ENCODE data around the gene BARHL1. TPM values are rescaled to one million over a fixed set of nuclear protein-coding genes. Genes with fewer than 3 reads are reported as not detected.

BARHL1 gene
- total and polyA plus RNA-seq, 9 of the 15 experiments (the other 6 are each of a cell fraction or from before 2014, with no cell fraction given) = not detected

- in situ Hi-C loops (cut with MboI) = no loop called here
- 94% methylated on average over 11 of the region's 12 CpGs for WGBS (ENCODE audit: insufficient coverage, low coverage, missing lambda C conversion rate)
- TF ChIP-seq E2F4 (CRISPR knock-in tag; IDR thresholded peaks at IDR 0.05; ENCODE audit: low read depth) (no peak), CREB3 (tag; conservative IDR thresholded peaks at IDR 0.05; ENCODE audit: low read depth) (no peak), HCFC1 (IDR thresholded peaks at IDR 0.05; ENCODE audit: low read depth, low read length) (no peak), ZKSCAN1 (IDR thresholded peaks at IDR 0.05; ENCODE audit: low read depth, low read length) (no peak), EP300 (IDR thresholded peaks at IDR 0.05; ENCODE audit: low read length) (no peak), PHB2 (IDR thresholded peaks at IDR 0.05; ENCODE audit: low read depth) (no peak), ZNF589 (CRISPR knock-in tag; IDR thresholded peaks at IDR 0.05; ENCODE audit: low read depth) (no peak), SMAD2 (IDR thresholded peaks at IDR 0.05; ENCODE audit: low read depth, low read length) (no peak), ELF4 (CRISPR knock-in tag; IDR thresholded peaks at IDR 0.05) (no peak), ZNF324 (CRISPR knock-in tag; IDR thresholded peaks at IDR 0.05) (no peak), MTA1 (IDR thresholded peaks at IDR 0.05; ENCODE audit: borderline replicate concordance) (no peak)
- TF ChIP-seq, protein P1, sequence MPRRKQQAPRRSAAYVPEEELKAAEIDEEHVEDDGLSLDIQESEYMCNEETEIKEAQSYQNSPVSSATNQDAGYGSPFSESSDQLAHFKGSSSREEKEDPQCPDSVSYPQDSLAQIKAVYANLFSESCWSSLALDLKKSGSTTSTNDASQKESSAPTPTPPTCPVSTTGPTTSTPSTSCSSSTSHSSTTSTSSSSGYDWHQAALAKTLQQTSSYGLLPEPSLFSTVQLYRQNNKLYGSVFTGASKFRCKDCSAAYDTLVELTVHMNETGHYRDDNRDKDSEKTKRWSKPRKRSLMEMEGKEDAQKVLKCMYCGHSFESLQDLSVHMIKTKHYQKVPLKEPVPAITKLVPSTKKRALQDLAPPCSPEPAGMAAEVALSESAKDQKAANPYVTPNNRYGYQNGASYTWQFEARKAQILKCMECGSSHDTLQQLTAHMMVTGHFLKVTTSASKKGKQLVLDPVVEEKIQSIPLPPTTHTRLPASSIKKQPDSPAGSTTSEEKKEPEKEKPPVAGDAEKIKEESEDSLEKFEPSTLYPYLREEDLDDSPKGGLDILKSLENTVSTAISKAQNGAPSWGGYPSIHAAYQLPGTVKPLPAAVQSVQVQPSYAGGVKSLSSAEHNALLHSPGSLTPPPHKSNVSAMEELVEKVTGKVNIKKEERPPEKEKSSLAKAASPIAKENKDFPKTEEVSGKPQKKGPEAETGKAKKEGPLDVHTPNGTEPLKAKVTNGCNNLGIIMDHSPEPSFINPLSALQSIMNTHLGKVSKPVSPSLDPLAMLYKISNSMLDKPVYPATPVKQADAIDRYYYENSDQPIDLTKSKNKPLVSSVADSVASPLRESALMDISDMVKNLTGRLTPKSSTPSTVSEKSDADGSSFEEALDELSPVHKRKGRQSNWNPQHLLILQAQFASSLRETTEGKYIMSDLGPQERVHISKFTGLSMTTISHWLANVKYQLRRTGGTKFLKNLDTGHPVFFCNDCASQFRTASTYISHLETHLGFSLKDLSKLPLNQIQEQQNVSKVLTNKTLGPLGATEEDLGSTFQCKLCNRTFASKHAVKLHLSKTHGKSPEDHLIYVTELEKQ (CRISPR knock-in tag; IDR thresholded peaks at IDR 0.05) = no peak
- TF ChIP-seq, protein P2, sequence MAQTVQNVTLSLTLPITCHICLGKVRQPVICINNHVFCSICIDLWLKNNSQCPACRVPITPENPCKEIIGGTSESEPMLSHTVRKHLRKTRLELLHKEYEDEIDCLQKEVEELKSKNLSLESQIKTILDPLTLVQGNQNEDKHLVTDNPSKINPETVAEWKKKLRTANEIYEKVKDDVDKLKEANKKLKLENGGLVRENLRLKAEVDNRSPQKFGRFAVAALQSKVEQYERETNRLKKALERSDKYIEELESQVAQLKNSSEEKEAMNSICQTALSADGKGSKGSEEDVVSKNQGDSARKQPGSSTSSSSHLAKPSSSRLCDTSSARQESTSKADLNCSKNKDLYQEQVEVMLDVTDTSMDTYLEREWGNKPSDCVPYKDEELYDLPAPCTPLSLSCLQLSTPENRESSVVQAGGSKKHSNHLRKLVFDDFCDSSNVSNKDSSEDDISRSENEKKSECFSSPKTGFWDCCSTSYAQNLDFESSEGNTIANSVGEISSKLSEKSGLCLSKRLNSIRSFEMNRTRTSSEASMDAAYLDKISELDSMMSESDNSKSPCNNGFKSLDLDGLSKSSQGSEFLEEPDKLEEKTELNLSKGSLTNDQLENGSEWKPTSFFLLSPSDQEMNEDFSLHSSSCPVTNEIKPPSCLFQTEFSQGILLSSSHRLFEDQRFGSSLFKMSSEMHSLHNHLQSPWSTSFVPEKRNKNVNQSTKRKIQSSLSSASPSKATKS (CRISPR knock-in tag; IDR thresholded peaks at IDR 0.05) = no peak
- TF ChIP-seq, protein P3, sequence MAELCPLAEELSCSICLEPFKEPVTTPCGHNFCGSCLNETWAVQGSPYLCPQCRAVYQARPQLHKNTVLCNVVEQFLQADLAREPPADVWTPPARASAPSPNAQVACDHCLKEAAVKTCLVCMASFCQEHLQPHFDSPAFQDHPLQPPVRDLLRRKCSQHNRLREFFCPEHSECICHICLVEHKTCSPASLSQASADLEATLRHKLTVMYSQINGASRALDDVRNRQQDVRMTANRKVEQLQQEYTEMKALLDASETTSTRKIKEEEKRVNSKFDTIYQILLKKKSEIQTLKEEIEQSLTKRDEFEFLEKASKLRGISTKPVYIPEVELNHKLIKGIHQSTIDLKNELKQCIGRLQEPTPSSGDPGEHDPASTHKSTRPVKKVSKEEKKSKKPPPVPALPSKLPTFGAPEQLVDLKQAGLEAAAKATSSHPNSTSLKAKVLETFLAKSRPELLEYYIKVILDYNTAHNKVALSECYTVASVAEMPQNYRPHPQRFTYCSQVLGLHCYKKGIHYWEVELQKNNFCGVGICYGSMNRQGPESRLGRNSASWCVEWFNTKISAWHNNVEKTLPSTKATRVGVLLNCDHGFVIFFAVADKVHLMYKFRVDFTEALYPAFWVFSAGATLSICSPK (IDR thresholded peaks at IDR 0.05; ENCODE audit: borderline replicate concordance) = no peak
Observed at GRCh38 chr9:132637351-132637750, 54.9 kb downstream of the BARHL1 start.

More at GRCh38 chr9:132637351-132637750, 54.9 kb downstream of the BARHL1 start:
- no peaks in the 10 kb centered on the region for H3K9me3 ChIP-seq (replicated peaks; ENCODE audit: control insufficient read depth, insufficient read depth, low read depth, low read length)
- no peak for ATAC-seq
- no peak overlapping the region for H3K9ac ChIP-seq (ENCODE audit: insufficient read depth in 1 of 2, low read depth in 2 of 2, low read length in 2 of 2)
- no peak overlapping the region for H3K4me2 ChIP-seq (ENCODE audit: insufficient read depth, low read length)
- no peaks in the 10 kb centered on the region for H3K4me1 ChIP-seq (replicated peaks in 1 of 2; ENCODE audit: control insufficient read depth in 2 of 2, insufficient read depth in 2 of 2, low read length in 2 of 2)
- H3K9me1 ChIP-seq (ENCODE audit: control insufficient read depth, insufficient read depth, low read length) = no peaks in the 10 kb centered on the region
- H3K27ac ChIP-seq (ENCODE audit: extremely low read depth, low read depth, low read length) = no peak overlapping the region
- no peak for DNase-seq (ENCODE audit: extremely low read depth in 1 of 4, low spot score in 3 of 4)
- no peaks in the 10 kb centered on the region for H4K20me1 ChIP-seq (replicated peaks; ENCODE audit: control insufficient read depth, insufficient read depth, low read length)
- no peak overlapping the region for H3K4me3 ChIP-seq
- ChIA-PET POLR2A (interaction anchor here (0.9 kb wide), 1 partner anchor 15 kb away, joined by 3 read pairs; no protein-coding TSS in a partner anchor), CTCF (ENCODE audit: low intra/inter-chr PET ratio) (no interaction called here)
- no peaks in the 10 kb centered on the region for H3K79me2 ChIP-seq (ENCODE audit: control insufficient read depth, insufficient read depth, low read length)
- no peak overlapping the region for H2AFZ ChIP-seq (ENCODE audit: low read depth, low read length)
- peaks cover 79% of the 10 kb centered on the region; the same call in 2 of the 3 replicates for H3K36me3 ChIP-seq (ENCODE audit: control insufficient read depth, insufficient read depth, low read length)
- FAIRE-seq = no peak
- no TSS peak for BruUV-seq (replicated peaks)
- no peaks in the 10 kb centered on the region for H3K27me3 ChIP-seq (ENCODE audit: control insufficient read depth in 2 of 2, insufficient read depth in 2 of 2, low read length in 2 of 2)
- intact Hi-C loops (cut with micrococcal nuclease) = no loop called here

Data from K562 (cell line).